HL-60 (cell line): ENCODE data around the gene NCEH1.

Experiments used
- DNase-seq, 2 experiments: peaks; one replicate each; pipeline ENCODE4 v3.0.0-alpha.2; 2010 to 2020; ENCODE audit warnings: low read depth in 1 of 2, low spot score in 1 of 2
- H3K27ac ChIP-seq: fragments of 250-450 bp; sonication (Bioruptor Pico); replicated peaks from 2 replicates; pipeline ENCODE4 v1.5.1; 2020; ENCODE audit warnings: mild to moderate bottlenecking, moderate library complexity
- H3K27me3 ChIP-seq: fragments of 250-450 bp; sonication (Bioruptor Pico); 2 replicates; pipeline ENCODE4 v1.5.1; 2021; ENCODE audit warnings: mild to moderate bottlenecking, moderate library complexity; ENCODE audit not compliant: insufficient read depth, poor library complexity, severe bottlenecking
- H3K4me3 ChIP-seq: replicated peaks from 2 replicates; pipeline ENCODE4 v1.5.1; 2011; ENCODE audit warnings: mild to moderate bottlenecking, control low read depth, low read length; ENCODE audit not compliant: insufficient read depth
- CTCF ChIP-seq: IDR thresholded peaks from one replicate; pipeline ENCODE4 v1.5.1; 2011; ENCODE audit warnings: low read length, control low read depth, inconsistent platforms; ENCODE audit not compliant: insufficient read depth
- GABPA ChIP-seq: IDR thresholded peaks from 2 replicates; pipeline ENCODE4 v1.6.1; 2012; ENCODE audit warnings: low read depth
- POLR2AphosphoS5 ChIP-seq: IDR thresholded peaks from 2 replicates; pipeline ENCODE4 v1.6.1; 2012; ENCODE audit warnings: low read depth
- REST ChIP-seq: IDR thresholded peaks from 2 replicates; pipeline ENCODE4 v1.6.1; 2012; ENCODE audit warnings: low read depth; ENCODE audit not compliant: insufficient replicate concordance
- SPI1 ChIP-seq: IDR thresholded peaks from 2 replicates; pipeline ENCODE4 v1.6.1; 2012; ENCODE audit warnings: low read depth, mild to moderate bottlenecking, borderline replicate concordance

The NCEH1 gene

GRCh38 chr3:172598904-172599303 is 112.0 kb downstream of the NCEH1 start:
- H3K4me3 ChIP-seq, result no peak overlapping the region
- TF ChIP-seq GABPA, result no peak
- no peak for TF ChIP-seq POLR2AphosphoS5
- TF ChIP-seq SPI1, result no peak
- no peak for TF ChIP-seq CTCF
- TF ChIP-seq REST, result no peak
- H3K27ac ChIP-seq, result no peak overlapping the region
- no peak for DNase-seq
- H3K27me3 ChIP-seq, result no peaks in the 10 kb centered on the region

- TF ChIP-seq POLR2AphosphoS5 (no peak), GABPA (no peak), REST (no peak), CTCF (no peak), SPI1 (no peak)
- H3K27ac ChIP-seq, result no peak overlapping the region
- no peak overlapping the region for H3K4me3 ChIP-seq
- H3K27me3 ChIP-seq, result no peaks in the 10 kb centered on the region
- no peak for DNase-seq
Observed at GRCh38 chr3:172596394-172596706, 114.5 kb downstream of the NCEH1 start.

GRCh38 chr3:172595664-172596393 is 115.0 kb downstream of the NCEH1 start:
- H3K27ac ChIP-seq, result no peak overlapping the region
- peak in 1 of 2 experiments; percentile 49 for DNase-seq

More at GRCh38 chr3:172595664-172596393, 115.0 kb downstream of the NCEH1 start:
- Histone ChIP-seq H3K4me3 (no peak overlapping the region), H3K27me3 (no peaks in the 10 kb centered on the region)
- TF ChIP-seq GABPA (no peak), REST (no peak), SPI1 (no peak), POLR2AphosphoS5 (no peak), CTCF (peak; percentile 81)
